ENCODE results near the gene PKNOX2.

- no peak for TF ChIP-seq ZNF717 (CRISPR knock-in tag; IDR thresholded peaks at IDR 0.05)
- no peak for TF ChIP-seq KLF1 (tag; IDR thresholded peaks at IDR 0.05)
- TF ChIP-seq TEAD4 (IDR thresholded peaks at IDR 0.05; ENCODE audit: low read length), result no peak
- no peak for TF ChIP-seq TEAD4 (CRISPR knock-in tag; IDR thresholded peaks at IDR 0.05; ENCODE audit: borderline replicate concordance)
- TF ChIP-seq ZNF12 (CRISPR knock-in tag; IDR thresholded peaks at IDR 0.05), result no peak
- TF ChIP-seq KLF6 (CRISPR knock-in tag; IDR thresholded peaks at IDR 0.05; ENCODE audit: borderline replicate concordance), result no peak
- TF ChIP-seq EZH2 (IDR thresholded peaks at IDR 0.05; ENCODE audit: borderline replicate concordance, low read depth, low read length), result no peak
- no peak for TF ChIP-seq ESRRA (IDR thresholded peaks at IDR 0.05; ENCODE audit: borderline replicate concordance, low read depth)
Observed at GRCh38 chr11:125382822-125383221, 218.3 kb downstream of the PKNOX2 start.
